GM12872 (cell line): ENCODE measurements around the gene SMIM29.

Experiments used
- TF ChIP-seq, protein P1 (sequence below): IDR thresholded peaks from 3 replicates; pipeline ENCODE4 v1.5.1; 2011; ENCODE audit warnings: low read depth, mild to moderate bottlenecking, low read length, moderate library complexity; ENCODE audit not compliant: insufficient read depth

SMIM29 gene

DNA sequence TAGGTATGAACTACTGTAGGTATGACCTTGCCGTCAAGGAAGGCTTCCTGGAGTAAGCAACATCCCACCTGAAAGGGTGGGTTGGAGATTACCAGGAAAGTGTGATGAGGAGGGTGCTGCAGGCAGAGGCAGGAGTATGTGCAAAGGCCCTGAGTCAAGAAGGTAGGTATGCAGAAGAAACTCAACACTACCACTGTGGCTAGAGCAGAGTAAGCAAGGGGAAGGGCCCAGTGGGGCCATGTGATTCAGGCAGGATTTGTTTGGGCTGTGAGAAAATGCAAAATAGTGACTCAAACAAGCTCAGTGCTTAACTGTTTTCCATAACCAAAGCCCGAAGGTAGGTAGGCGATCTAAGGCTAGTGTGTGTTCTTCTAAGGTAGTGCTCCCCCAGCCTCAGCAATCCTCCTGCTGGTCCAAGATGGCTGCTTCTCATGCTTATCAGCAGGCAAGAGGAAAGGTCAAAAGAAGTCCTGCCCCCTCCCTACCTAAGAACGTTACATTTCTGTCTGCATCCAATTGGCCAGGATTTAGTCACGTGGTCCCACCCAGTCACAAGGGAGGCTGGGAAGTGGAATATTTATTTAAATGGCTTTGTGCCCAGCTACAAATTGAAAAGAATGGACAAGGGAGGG, 48.4 kb downstream of the SMIM29 start:
- TF ChIP-seq, protein P1, sequence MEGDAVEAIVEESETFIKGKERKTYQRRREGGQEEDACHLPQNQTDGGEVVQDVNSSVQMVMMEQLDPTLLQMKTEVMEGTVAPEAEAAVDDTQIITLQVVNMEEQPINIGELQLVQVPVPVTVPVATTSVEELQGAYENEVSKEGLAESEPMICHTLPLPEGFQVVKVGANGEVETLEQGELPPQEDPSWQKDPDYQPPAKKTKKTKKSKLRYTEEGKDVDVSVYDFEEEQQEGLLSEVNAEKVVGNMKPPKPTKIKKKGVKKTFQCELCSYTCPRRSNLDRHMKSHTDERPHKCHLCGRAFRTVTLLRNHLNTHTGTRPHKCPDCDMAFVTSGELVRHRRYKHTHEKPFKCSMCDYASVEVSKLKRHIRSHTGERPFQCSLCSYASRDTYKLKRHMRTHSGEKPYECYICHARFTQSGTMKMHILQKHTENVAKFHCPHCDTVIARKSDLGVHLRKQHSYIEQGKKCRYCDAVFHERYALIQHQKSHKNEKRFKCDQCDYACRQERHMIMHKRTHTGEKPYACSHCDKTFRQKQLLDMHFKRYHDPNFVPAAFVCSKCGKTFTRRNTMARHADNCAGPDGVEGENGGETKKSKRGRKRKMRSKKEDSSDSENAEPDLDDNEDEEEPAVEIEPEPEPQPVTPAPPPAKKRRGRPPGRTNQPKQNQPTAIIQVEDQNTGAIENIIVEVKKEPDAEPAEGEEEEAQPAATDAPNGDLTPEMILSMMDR = no peak

DNA sequence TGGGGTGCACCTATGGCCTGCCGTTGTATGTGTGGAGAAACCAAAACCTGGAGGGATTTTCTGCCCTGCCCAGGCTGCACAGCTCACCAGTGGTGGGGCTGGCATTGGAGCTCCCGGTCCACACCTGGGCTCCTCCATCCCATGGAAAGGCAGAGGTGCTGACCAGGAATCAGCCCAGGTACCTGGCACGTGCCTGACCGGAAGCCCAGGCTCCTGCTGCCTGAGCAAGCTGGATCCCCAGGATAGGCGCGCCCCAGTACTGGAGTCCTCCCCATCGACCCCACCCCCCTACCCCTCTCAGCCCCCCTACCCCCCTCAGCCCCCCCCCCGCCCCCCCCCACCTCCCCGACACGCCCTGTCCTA, 52.0 kb downstream of the SMIM29 start:
- TF ChIP-seq, protein P1 = no peak
